ENCODE measurements around the gene EXTL2.

DNA sequence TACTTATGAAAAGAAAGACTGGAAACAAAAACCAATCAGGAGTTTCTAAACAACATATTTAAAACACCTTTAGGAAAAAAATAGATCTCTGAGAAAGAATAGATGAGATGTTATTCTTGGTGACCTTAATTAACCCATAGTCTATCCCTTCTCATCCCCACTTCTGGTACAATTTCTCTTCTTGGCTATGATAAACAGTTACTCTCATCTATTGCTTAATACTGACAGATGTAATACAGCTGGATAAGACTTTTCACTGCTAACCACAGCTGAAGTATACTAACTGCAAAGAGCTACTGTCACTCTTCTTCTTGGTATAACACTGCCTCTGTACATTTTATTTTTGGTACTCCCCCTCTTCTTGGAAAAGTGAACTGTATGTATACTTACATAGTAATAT, 15.2 kb downstream of the EXTL2 start:
- TF ChIP-seq, protein P1, sequence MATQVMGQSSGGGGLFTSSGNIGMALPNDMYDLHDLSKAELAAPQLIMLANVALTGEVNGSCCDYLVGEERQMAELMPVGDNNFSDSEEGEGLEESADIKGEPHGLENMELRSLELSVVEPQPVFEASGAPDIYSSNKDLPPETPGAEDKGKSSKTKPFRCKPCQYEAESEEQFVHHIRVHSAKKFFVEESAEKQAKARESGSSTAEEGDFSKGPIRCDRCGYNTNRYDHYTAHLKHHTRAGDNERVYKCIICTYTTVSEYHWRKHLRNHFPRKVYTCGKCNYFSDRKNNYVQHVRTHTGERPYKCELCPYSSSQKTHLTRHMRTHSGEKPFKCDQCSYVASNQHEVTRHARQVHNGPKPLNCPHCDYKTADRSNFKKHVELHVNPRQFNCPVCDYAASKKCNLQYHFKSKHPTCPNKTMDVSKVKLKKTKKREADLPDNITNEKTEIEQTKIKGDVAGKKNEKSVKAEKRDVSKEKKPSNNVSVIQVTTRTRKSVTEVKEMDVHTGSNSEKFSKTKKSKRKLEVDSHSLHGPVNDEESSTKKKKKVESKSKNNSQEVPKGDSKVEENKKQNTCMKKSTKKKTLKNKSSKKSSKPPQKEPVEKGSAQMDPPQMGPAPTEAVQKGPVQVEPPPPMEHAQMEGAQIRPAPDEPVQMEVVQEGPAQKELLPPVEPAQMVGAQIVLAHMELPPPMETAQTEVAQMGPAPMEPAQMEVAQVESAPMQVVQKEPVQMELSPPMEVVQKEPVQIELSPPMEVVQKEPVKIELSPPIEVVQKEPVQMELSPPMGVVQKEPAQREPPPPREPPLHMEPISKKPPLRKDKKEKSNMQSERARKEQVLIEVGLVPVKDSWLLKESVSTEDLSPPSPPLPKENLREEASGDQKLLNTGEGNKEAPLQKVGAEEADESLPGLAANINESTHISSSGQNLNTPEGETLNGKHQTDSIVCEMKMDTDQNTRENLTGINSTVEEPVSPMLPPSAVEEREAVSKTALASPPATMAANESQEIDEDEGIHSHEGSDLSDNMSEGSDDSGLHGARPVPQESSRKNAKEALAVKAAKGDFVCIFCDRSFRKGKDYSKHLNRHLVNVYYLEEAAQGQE (IDR thresholded peaks at IDR 0.05; ENCODE audit: insufficient replicate concordance, low read depth): no peak
- TF ChIP-seq, protein P2, sequence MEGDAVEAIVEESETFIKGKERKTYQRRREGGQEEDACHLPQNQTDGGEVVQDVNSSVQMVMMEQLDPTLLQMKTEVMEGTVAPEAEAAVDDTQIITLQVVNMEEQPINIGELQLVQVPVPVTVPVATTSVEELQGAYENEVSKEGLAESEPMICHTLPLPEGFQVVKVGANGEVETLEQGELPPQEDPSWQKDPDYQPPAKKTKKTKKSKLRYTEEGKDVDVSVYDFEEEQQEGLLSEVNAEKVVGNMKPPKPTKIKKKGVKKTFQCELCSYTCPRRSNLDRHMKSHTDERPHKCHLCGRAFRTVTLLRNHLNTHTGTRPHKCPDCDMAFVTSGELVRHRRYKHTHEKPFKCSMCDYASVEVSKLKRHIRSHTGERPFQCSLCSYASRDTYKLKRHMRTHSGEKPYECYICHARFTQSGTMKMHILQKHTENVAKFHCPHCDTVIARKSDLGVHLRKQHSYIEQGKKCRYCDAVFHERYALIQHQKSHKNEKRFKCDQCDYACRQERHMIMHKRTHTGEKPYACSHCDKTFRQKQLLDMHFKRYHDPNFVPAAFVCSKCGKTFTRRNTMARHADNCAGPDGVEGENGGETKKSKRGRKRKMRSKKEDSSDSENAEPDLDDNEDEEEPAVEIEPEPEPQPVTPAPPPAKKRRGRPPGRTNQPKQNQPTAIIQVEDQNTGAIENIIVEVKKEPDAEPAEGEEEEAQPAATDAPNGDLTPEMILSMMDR (IDR thresholded peaks at IDR 0.05; ENCODE audit: insufficient read depth, low read length): no peak
- TF ChIP-seq POLR2AphosphoS5 (IDR thresholded peaks at IDR 0.05; ENCODE audit: low read depth) (no peak), GABPA (IDR thresholded peaks at IDR 0.05; ENCODE audit: low read depth) (no peak), SPI1 (IDR thresholded peaks at IDR 0.05; ENCODE audit: borderline replicate concordance, low read depth) (no peak)
